Heart right ventricle (tissue), 16 donors: Measurements from ENCODE around the gene COX4I2. TPM values are rescaled to one million over a fixed set of nuclear protein-coding genes. Genes with fewer than 3 reads are reported as not detected.

Experiments
- ATAC-seq, 8 donors: fragments of 200-7000 bp; cut with Tn5 transposase; one replicate each; pipeline ENCODE4 v1.9.1; 2020; ENCODE audit warnings: mild to moderate bottlenecking in 8 of 8, moderate library complexity in 8 of 8, moderate number of reproducible peaks in 1 of 8
- DNase-seq, 2 donors: peaks; one replicate each; pipeline ENCODE4 v3.0.0-alpha.2; 2020
- H3K27ac ChIP-seq, 10 donors: fragments of 200-600 bp; sonication (generic) in 2 of 10; one replicate each; pipeline versions ENCODE4 v1.5.0 to v1.8.0; 2020 to 2022; ENCODE audit warnings: mild to moderate bottlenecking in 3 of 10
- H3K27me3 ChIP-seq, 7 donors: fragments of 200-600 bp; one replicate each; pipeline ENCODE4 v1.8.0; 2021 to 2022; ENCODE audit warnings: mild to moderate bottlenecking in 2 of 7
- H3K36me3 ChIP-seq, 9 donors: fragments of 200-600 bp; sonication (generic) in 1 of 9; one replicate each; pipeline versions ENCODE4 v1.5.0 to v1.8.0; 2020 to 2022; ENCODE audit warnings: mild to moderate bottlenecking in 2 of 9
- H3K4me1 ChIP-seq, 9 donors: fragments of 200-600 bp; sonication (generic) in 1 of 9; one replicate each; pipeline versions ENCODE4 v1.5.0 to v1.8.0; 2020 to 2022; ENCODE audit warnings: mild to moderate bottlenecking in 4 of 9
- H3K4me3 ChIP-seq, 10 donors: fragments of 200-600 bp; sonication (generic) in 2 of 10; one replicate each; pipeline versions ENCODE4 v1.5.0 to v1.8.0; 2020 to 2022; ENCODE audit warnings: mild to moderate bottlenecking in 7 of 10, moderate library complexity in 2 of 10
- H3K9me3 ChIP-seq, 11 donors: fragments of 200-600 bp in 10 of 11; sonication (generic) in 2 of 11; one replicate each; pipeline versions ENCODE4 v1.5.0 to v1.8.0; 2013 to 2022; ENCODE audit warnings: mild to moderate bottlenecking in 2 of 11, control low read depth in 1 of 11, moderate library complexity in 1 of 11
- CTCF ChIP-seq, 9 donors: fragments of 200-600 bp; sonication (generic) in 2 of 9; IDR thresholded peaks; one replicate each; pipeline versions ENCODE4 v1.5.0 to v1.8.0; 2021 to 2022; ENCODE audit warnings: antibody characterized with exemption in 9 of 9, mild to moderate bottlenecking in 5 of 9, moderate library complexity in 1 of 9
- WGBS, 2 donors: extraction: QIAGEN DNeasy Blood & Tissue Kit; methylation state at CpG; one replicate each; pipeline ENCODE4 v1.1.7; 2013; ENCODE audit warnings: inconsistent platforms in 1 of 2; 5-methylcytosine and 5-hydroxymethylcytosine counted together
- intact Hi-C, 10 donors: fragments of 100-400 bp; cut with DNase I; formaldehyde crosslinking; loops; one replicate each; pipeline versions ENCODE4 v1.11.1 to v1.14.2; 2022
- polyA plus RNA-seq, 2 donors: library from polyadenylated mRNA; stranded (reverse); fragments of 200-250 nt; gene quantifications; one replicate each; pipeline ENCODE4 v1.2.3, GENCODE V29; 2013
- total RNA-seq, 10 donors: library from RNA; stranded (reverse); fragmentation: NEBNext Ultra II Directional in 3 of 10; extraction: Animal tissue kit (Norgen Biotek cat#: 25700) in 3 of 10; gene quantifications; one replicate each; pipeline versions ENCODE4 v1.2.1 to v1.2.4, GENCODE V29; 2021 to 2023
- donor health status: Arrhythmogenic right ventricular cardiomyopathy.
- donor health status: ischemic (EF 13 %, LVEDD 7.1; RV severe dilation, severe dysfunction).
- donor health status: healthy with polysubstance abuse.
- donor health status: DM: no; HTN: yes; CAD: no.
- donor health status: DM: no; HTN: no; CAD: no.
- donor health status: ischemic (EF 25% LVEDD 6.9; RV normal size, moderate dysfunction).
- donor health status: ischemic (EF 25% LVEDD 5.7; RV mildly dilated, moderate dysfunction).
- donor health status: healthy.
- donor health status: DM: yes; HTN: yes; CAD: no.
- donor health status: Ischemic cardiomyopathy.
- donor health status: ischemic (EF 35%, LVEDD 5.7; RV mildly dilated, moderate dysfunction).
- donor health status: nonischemic (EF 11% LVEDD 7.7; RV severe dilation, severe dysfunction).
- donor health status: DM: yes; HTN: yes; CAD: no.
- donor health status: PGD.
- donor health status: ischemic (EF 29% LVEDD 5.4; RV normal size, mild dysfunction).
- donor health status: nonischemic (EF 23%, LVEDD 6.1; RV moderate dilation, normal function).

Gene COX4I2
- total and polyA plus RNA-seq, 12 donors: 3.8 to 103 (median 8.2) TPM

GRCh38 chr20:31680286-31681127 is 42.8 kb downstream of the COX4I2 start:
- Histone ChIP-seq H3K4me3 (no peak overlapping the region), H3K27me3 (no peaks in the 10 kb centered on the region), H3K27ac (peak overlapping the region in 7 of 10 donors; percentile 28 to 89 (median 48)), H3K9me3 (no peaks in the 10 kb centered on the region), H3K36me3 (peaks cover 0 to 53% (median 0%) of the 10 kb centered on the region in 9 donors), H3K4me1 (peaks cover 34 to 100% (median 98%) of the 10 kb centered on the region in 9 donors)
- DNase-seq (no peak), ATAC-seq (no peak)
- 74 to 76% methylated on average over 7 of the region's 7 CpGs for WGBS, 2 donors
- TF ChIP-seq CTCF (IDR thresholded peaks at IDR 0.05): no peak
- intact Hi-C loops: no loop called here

- Histone ChIP-seq H3K9me3 (no peaks in the 10 kb centered on the region), H3K4me3 (no peak overlapping the region), H3K27me3 (no peaks in the 10 kb centered on the region), H3K36me3 (peaks cover 0 to 57% (median 0%) of the 10 kb centered on the region in 9 donors), H3K27ac (peak overlapping the region in 7 of 10 donors; percentile 28 to 89 (median 59)), H3K4me1 (peaks cover 32 to 100% (median 96%) of the 10 kb centered on the region in 9 donors)
- DNase-seq: no peak
- no peak for TF ChIP-seq CTCF (IDR thresholded peaks at IDR 0.05)
- WGBS, 2 donors: 73 to 74% methylated on average over 7 of the region's 7 CpGs
- peak in 1 of 8 donors; percentile 40 for ATAC-seq
- intact Hi-C loops: no loop called here
Observed at GRCh38 chr20:31681128-31681727, 43.5 kb downstream of the COX4I2 start.

GRCh38 chr20:31681769-31682168 is 44.1 kb downstream of the COX4I2 start:
- DNase-seq: no peak
- ATAC-seq: peak in 1 of 8 donors; percentile 21
- Histone ChIP-seq H3K27me3 (no peaks in the 10 kb centered on the region), H3K4me3 (no peak overlapping the region), H3K36me3 (peaks cover 0 to 62% (median 0%) of the 10 kb centered on the region in 9 donors), H3K9me3 (no peaks in the 10 kb centered on the region), H3K27ac (peak overlapping the region in 6 of 10 donors; percentile 30 to 89 (median 54)), H3K4me1 (peaks cover 28 to 100% (median 91%) of the 10 kb centered on the region in 9 donors)
- no peak for TF ChIP-seq CTCF (IDR thresholded peaks at IDR 0.05)
- WGBS, 2 donors: 73 to 84% methylated on average over 3 of the region's 3 CpGs
- intact Hi-C loops: no loop called here

GRCh38 chr20:31682352-31682751 is 44.6 kb downstream of the COX4I2 start:
- peaks cover 26 to 97% (median 85%) of the 10 kb centered on the region in 9 donors for H3K4me1 ChIP-seq
- peaks cover 0 to 68% (median 0%) of the 10 kb centered on the region in 9 donors for H3K36me3 ChIP-seq
- peak overlapping the region in 6 of 10 donors; percentile 28 to 63 (median 40) for H3K27ac ChIP-seq
- H3K27me3 ChIP-seq: no peaks in the 10 kb centered on the region
- H3K9me3 ChIP-seq: no peaks in the 10 kb centered on the region
- TF ChIP-seq CTCF (IDR thresholded peaks at IDR 0.05): no peak
- intact Hi-C loops: no loop called here
- no peak overlapping the region for H3K4me3 ChIP-seq
- ATAC-seq (no peak), DNase-seq (no peak)
- 97 to 99% methylated on average over 3 of the region's 3 CpGs for WGBS, 2 donors
